Effector CD4-positive, alpha-beta T cell (primary cell): ENCODE measurements around the gene USHBP1.
A peak's percentile ranks its signal among the peaks of the same experiment; 100 is the strongest.

Experiments used
- DNase-seq: peaks from one replicate; pipeline ENCODE4 v3.0.0-alpha.2; 2020

USHBP1 gene

GRCh38 chr19:17237747-17238706 is 26.5 kb downstream of the USHBP1 start:
- DNase-seq, result no peak

- no peak for DNase-seq
Observed at GRCh38 chr19:17236811-17237543, 27.6 kb downstream of the USHBP1 start.

- no peak for DNase-seq
Observed at GRCh38 chr19:17235971-17236777, 28.4 kb downstream of the USHBP1 start.

GRCh38 chr19:17235300-17235970 is 29.1 kb downstream of the USHBP1 start:
- DNase-seq, result peak; percentile 64

GRCh38 chr19:17234911-17235299 is 29.6 kb downstream of the USHBP1 start:
- peak; percentile 35 for DNase-seq

GRCh38 chr19:17232258-17232657 is 32.3 kb downstream of the USHBP1 start:
- DNase-seq, result no peak

GRCh38 chr19:17229890-17230289 is 34.7 kb downstream of the USHBP1 start:
- DNase-seq, result no peak

- DNase-seq, result no peak
Observed at GRCh38 chr19:17227798-17228367, 36.7 kb downstream of the USHBP1 start.

GRCh38 chr19:17226002-17226933 is 38.3 kb downstream of the USHBP1 start, which contains the start of gene OCEL1:
OCEL1 (plus strand) TSS chr19:17226226; CDS start chr19:17226248, 22 bp downstream.
- DNase-seq, result peak; percentile 96

- DNase-seq, result no peak
Observed at GRCh38 chr19:17225053-17225452, 39.5 kb downstream of the USHBP1 start.

- no peak for DNase-seq
Observed at GRCh38 chr19:17220207-17220758, 44.3 kb downstream of the USHBP1 start.

GRCh38 chr19:17219286-17219685 is 45.3 kb downstream of the USHBP1 start:
- no peak for DNase-seq

- no peak for DNase-seq
Observed at GRCh38 chr19:17216058-17216670, 48.4 kb downstream of the USHBP1 start.

- DNase-seq, result peak; percentile 84
Observed at GRCh38 chr19:17215127-17215971, 49.2 kb downstream of the USHBP1 start, which contains the start of gene USE1. USE1 (plus strand) TSS chr19:17215357; CDS start chr19:17215406, 49 bp downstream.

- no peak for DNase-seq
Observed at GRCh38 chr19:17214508-17215126, 49.9 kb downstream of the USHBP1 start.

GRCh38 chr19:17213334-17213733 is 51.2 kb downstream of the USHBP1 start:
- no peak for DNase-seq

- DNase-seq, result no peak
Observed at GRCh38 chr19:17211547-17212446, 52.7 kb downstream of the USHBP1 start.
